Ishikawa (cell line): ENCODE measurements around the gene ADIPOQ.

Source experiments
- CEBPB ChIP-seq: IDR thresholded peaks from 2 replicates; pipeline ENCODE4 v1.6.1; 2012
- CREB1 ChIP-seq: IDR thresholded peaks from 2 replicates; pipeline ENCODE4 v1.6.1; 2012; ENCODE audit warnings: low read depth
- EGR1 ChIP-seq: IDR thresholded peaks from 2 replicates; pipeline ENCODE4 v1.6.1; 2012
- EP300 ChIP-seq: IDR thresholded peaks from 2 replicates; pipeline ENCODE4 v1.6.1; 2012; ENCODE audit warnings: borderline replicate concordance
- FOXM1 ChIP-seq: IDR thresholded peaks from 2 replicates; pipeline ENCODE4 v1.6.1; 2012; ENCODE audit warnings: low read depth, borderline replicate concordance
- MAX ChIP-seq: IDR thresholded peaks from 2 replicates; pipeline ENCODE4 v1.6.1; 2012
- NFIC ChIP-seq: IDR thresholded peaks from 2 replicates; pipeline ENCODE4 v1.6.1; 2012
- RAD21 ChIP-seq: IDR thresholded peaks from 2 replicates; pipeline ENCODE4 v1.6.1; 2012; ENCODE audit warnings: low read depth
- REST ChIP-seq: IDR thresholded peaks from 2 replicates; pipeline ENCODE4 v1.6.1; 2012; ENCODE audit warnings: low read depth, mild to moderate bottlenecking
- TAF1 ChIP-seq: IDR thresholded peaks from 2 replicates; pipeline ENCODE4 v1.6.1; 2012; ENCODE audit warnings: low read depth, mild to moderate bottlenecking
- TCF12 ChIP-seq: IDR thresholded peaks from 2 replicates; pipeline ENCODE4 v1.6.1; 2012; ENCODE audit warnings: low read depth
- TEAD4 ChIP-seq: IDR thresholded peaks from 2 replicates; pipeline ENCODE4 v1.6.1; 2012
- YY1 ChIP-seq: IDR thresholded peaks from 2 replicates; pipeline ENCODE4 v1.6.1; 2012; ENCODE audit warnings: low read depth
- ZBTB7A ChIP-seq: IDR thresholded peaks from 2 replicates; pipeline ENCODE4 v1.6.1; 2012; ENCODE audit warnings: low read depth
- TF ChIP-seq, protein P1 (sequence below): IDR thresholded peaks from 2 replicates; pipeline ENCODE4 v1.6.1; 2012

Gene ADIPOQ

GRCh38 chr3:186871403-186871924 lies 29.0 kb downstream of the ADIPOQ start:
- TF ChIP-seq FOXM1 (no peak), MAX (no peak), TEAD4 (no peak), ZBTB7A (no peak), NFIC (no peak), TCF12 (no peak), CEBPB (no peak), TAF1 (no peak), REST (no peak), CREB1 (no peak), YY1 (no peak), EP300 (no peak), EGR1 (no peak)
- TF ChIP-seq, protein P1, sequence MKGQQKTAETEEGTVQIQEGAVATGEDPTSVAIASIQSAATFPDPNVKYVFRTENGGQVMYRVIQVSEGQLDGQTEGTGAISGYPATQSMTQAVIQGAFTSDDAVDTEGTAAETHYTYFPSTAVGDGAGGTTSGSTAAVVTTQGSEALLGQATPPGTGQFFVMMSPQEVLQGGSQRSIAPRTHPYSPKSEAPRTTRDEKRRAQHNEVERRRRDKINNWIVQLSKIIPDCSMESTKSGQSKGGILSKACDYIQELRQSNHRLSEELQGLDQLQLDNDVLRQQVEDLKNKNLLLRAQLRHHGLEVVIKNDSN: no peak

- TF ChIP-seq RAD21 (no peak), CEBPB (no peak), EP300 (no peak), MAX (no peak), TEAD4 (no peak), FOXM1 (no peak), REST (no peak), TCF12 (no peak), YY1 (no peak), TAF1 (no peak)
- TF ChIP-seq, protein P1: no peak
Observed at GRCh38 chr3:186875708-186876107, 33.2 kb downstream of the ADIPOQ start.

DNA sequence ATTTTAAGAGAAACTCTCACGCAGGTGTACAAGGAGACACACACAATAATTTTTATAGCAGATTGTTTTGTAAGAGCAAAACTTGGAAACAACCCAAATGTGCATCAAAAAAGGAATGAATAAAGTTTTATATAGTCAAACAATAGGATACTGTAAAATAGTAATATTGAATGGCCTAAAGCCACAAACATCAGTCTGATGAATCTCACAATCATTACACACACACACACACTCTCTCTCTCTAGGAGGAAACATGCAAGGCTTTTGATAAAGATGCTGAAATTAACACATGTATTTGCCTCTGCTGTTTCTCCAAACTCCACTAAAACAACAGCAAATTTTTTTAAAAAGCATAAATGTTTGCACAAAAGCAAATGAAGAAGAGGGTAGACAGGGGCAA lies 37.3 kb downstream of the ADIPOQ start:
- no peak for TF ChIP-seq REST
- TF ChIP-seq EP300: no peak
- no peak for TF ChIP-seq YY1
- TF ChIP-seq ZBTB7A: no peak
- TF ChIP-seq CEBPB: no peak
- TF ChIP-seq EGR1: no peak
- TF ChIP-seq NFIC: no peak
- no peak for TF ChIP-seq FOXM1
- TF ChIP-seq TEAD4: no peak
- TF ChIP-seq RAD21: no peak
- no peak for TF ChIP-seq TAF1
- no peak for TF ChIP-seq CREB1
- no peak for TF ChIP-seq TCF12
- TF ChIP-seq MAX: no peak
- TF ChIP-seq, protein P1: no peak

GRCh38 chr3:186880406-186880805 lies 37.9 kb downstream of the ADIPOQ start:
- TF ChIP-seq YY1 (no peak), EGR1 (no peak), NFIC (no peak), TCF12 (no peak), CREB1 (no peak), TAF1 (no peak), ZBTB7A (no peak), MAX (no peak), RAD21 (no peak), REST (no peak), EP300 (no peak), CEBPB (no peak), FOXM1 (no peak), TEAD4 (no peak)
- TF ChIP-seq, protein P1: no peak
